NCI-H2107 treated with DMSO at 0.1 percent for 48 hours (cell line): ENCODE data around the gene FSTL4.

ENCODE experiments used
- DNase-seq: peaks from one replicate; lab custom pipeline; 2025; ENCODE audit not compliant: unreplicated experiment; lab: John Stamatoyannopoulos, UW

FSTL4 gene

GRCh38 chr5:133520991-133521706 is 91.2 kb downstream of the FSTL4 start:
- no peak for DNase-seq

- no peak for DNase-seq
Measured at GRCh38 chr5:133520062-133520461, 92.3 kb downstream of the FSTL4 start.

GRCh38 chr5:133519191-133519590 is 93.2 kb downstream of the FSTL4 start:
- no peak for DNase-seq

GRCh38 chr5:133514456-133514855 is 97.9 kb downstream of the FSTL4 start:
- DNase-seq = peak; percentile 17

GRCh38 chr5:133512896-133513295 is 99.4 kb downstream of the FSTL4 start:
- no peak for DNase-seq

- no peak for DNase-seq
Measured at GRCh38 chr5:133511653-133512235, 100.6 kb downstream of the FSTL4 start.

- DNase-seq = no peak
Measured at GRCh38 chr5:133510634-133511262, 101.6 kb downstream of the FSTL4 start.

GRCh38 chr5:133509742-133510079 is 102.6 kb downstream of the FSTL4 start:
- no peak for DNase-seq

GRCh38 chr5:133508845-133509741 is 103.2 kb downstream of the FSTL4 start:
- no peak for DNase-seq

GRCh38 chr5:133508331-133508730 is 104.0 kb downstream of the FSTL4 start:
- DNase-seq = no peak

- DNase-seq = no peak
Measured at GRCh38 chr5:133506181-133506580, 106.2 kb downstream of the FSTL4 start.

- no peak for DNase-seq
Measured at GRCh38 chr5:133503511-133503910, 108.8 kb downstream of the FSTL4 start.

GRCh38 chr5:133499895-133500294 is 112.4 kb downstream of the FSTL4 start:
- no peak for DNase-seq

- DNase-seq = no peak
Measured at GRCh38 chr5:133497608-133498348, 114.6 kb downstream of the FSTL4 start.

- DNase-seq = no peak
Measured at GRCh38 chr5:133496631-133497030, 115.7 kb downstream of the FSTL4 start.

- no peak for DNase-seq
Measured at GRCh38 chr5:133494923-133495246, 117.5 kb downstream of the FSTL4 start.

GRCh38 chr5:133494232-133494922 is 118.0 kb downstream of the FSTL4 start:
- no peak for DNase-seq

GRCh38 chr5:133489632-133490031 is 122.7 kb downstream of the FSTL4 start:
- DNase-seq = no peak

GRCh38 chr5:133487093-133487492 is 125.2 kb downstream of the FSTL4 start:
- no peak for DNase-seq

GRCh38 chr5:133485468-133485867 is 126.9 kb downstream of the FSTL4 start:
- no peak for DNase-seq
